ENCODE results near the gene SLCO4A1.

GRCh38 chr20:62707921-62708521, 65.7 kb downstream of the SLCO4A1 start:
- TF ChIP-seq POLR2A (IDR thresholded peaks at IDR 0.05) (no peak), CTCF (IDR thresholded peaks at IDR 0.05) (no peak), POLR2AphosphoS5 (IDR thresholded peaks at IDR 0.05) (no peak)
